NCI-H69 (cell line): ENCODE data around the gene DOCK7.
"Not testable (repeated sequence)": the region's sequence is repeated elsewhere in the genome, so short reads cannot be mapped to it uniquely, and the experiment has no call there.

Experiments used
- DNase-seq: peaks from one replicate; lab custom pipeline; 2025; lab: John Stamatoyannopoulos, UW

Gene DOCK7

GRCh38 chr1:62687903-62688686 is at the start of gene DOCK7:
DOCK7 (minus strand) TSS chr1:62688386; CDS start chr1:62688264, 122 bp downstream.
- DNase-seq: peak; percentile 84

GRCh38 chr1:62735491-62736171 is 47.4 kb upstream of the DOCK7 start:
- DNase-seq: no peak

- DNase-seq: no peak
Measured at GRCh38 chr1:62732331-62732730, 44.1 kb upstream of the DOCK7 start.

- DNase-seq: no peak
Measured at GRCh38 chr1:62728963-62729362, 40.8 kb upstream of the DOCK7 start.

- DNase-seq: no peak
Measured at GRCh38 chr1:62727656-62728407, 39.6 kb upstream of the DOCK7 start.

GRCh38 chr1:62726011-62726442 is 37.8 kb upstream of the DOCK7 start:
- DNase-seq: no peak

- DNase-seq: no peak
Measured at GRCh38 chr1:62725255-62725654, 37.1 kb upstream of the DOCK7 start.

GRCh38 chr1:62724430-62724829 is 36.2 kb upstream of the DOCK7 start:
- no peak for DNase-seq

GRCh38 chr1:62723883-62724282 is 35.7 kb upstream of the DOCK7 start:
- no peak for DNase-seq

GRCh38 chr1:62722796-62723195 is 34.6 kb upstream of the DOCK7 start:
- DNase-seq: no peak

- peak; percentile 57 for DNase-seq
Measured at GRCh38 chr1:62720946-62721554, 32.9 kb upstream of the DOCK7 start.

GRCh38 chr1:62718400-62718799 is 30.2 kb upstream of the DOCK7 start:
- not testable (repeated sequence) for DNase-seq

- DNase-seq: no peak
Measured at GRCh38 chr1:62717483-62717882, 29.3 kb upstream of the DOCK7 start.

- no peak for DNase-seq
Measured at GRCh38 chr1:62716397-62716796, 28.2 kb upstream of the DOCK7 start.

- DNase-seq: peak; percentile 30
Measured at GRCh38 chr1:62712336-62713243, 24.4 kb upstream of the DOCK7 start.

GRCh38 chr1:62707744-62708120 is 19.5 kb upstream of the DOCK7 start:
- no peak for DNase-seq

- DNase-seq: no peak
Measured at GRCh38 chr1:62706985-62707743, 19.0 kb upstream of the DOCK7 start.

- not testable (repeated sequence) for DNase-seq
Measured at GRCh38 chr1:62698161-62698560, 10.0 kb upstream of the DOCK7 start.

- DNase-seq: not testable (repeated sequence)
Measured at GRCh38 chr1:62694479-62694878, 6.3 kb upstream of the DOCK7 start.

GRCh38 chr1:62693123-62693522 is 4.9 kb upstream of the DOCK7 start:
- DNase-seq: no peak
